Mesenchymal stem cell (in vitro differentiated cells and primary cell): ENCODE data around the gene CRNN. TPM values are rescaled to one million over a fixed set of nuclear protein-coding genes. Genes with fewer than 3 reads are reported as not detected.

Experiments used
- DNase-seq: peaks from one replicate; pipeline ENCODE4 v3.0.0-alpha.2; 2013
- H2AFZ ChIP-seq: one replicate; pipeline ENCODE4 v1.6.1; 2013; ENCODE audit warnings: low read depth, mild to moderate bottlenecking, control low read depth, inconsistent platforms, low read length, moderate library complexity
- H2AK5ac ChIP-seq: 2 replicates; pipeline ENCODE4 v1.6.1; 2013; ENCODE audit warnings: low read length, moderate library complexity, mild to moderate bottlenecking, inconsistent platforms; ENCODE audit not compliant: severe bottlenecking
- H2BK120ac ChIP-seq: one replicate; pipeline ENCODE4 v1.6.1; 2013; ENCODE audit warnings: low read depth, mild to moderate bottlenecking, inconsistent platforms, low read length, moderate library complexity
- H2BK12ac ChIP-seq, 2 experiments: one replicate each; pipeline ENCODE4 v1.6.1; 2013; ENCODE audit warnings: inconsistent platforms in 2 of 2, low read length in 2 of 2, mild to moderate bottlenecking in 2 of 2, moderate library complexity in 2 of 2, control low read depth in 1 of 2
- H2BK15ac ChIP-seq: one replicate; pipeline ENCODE4 v1.6.1; 2013; ENCODE audit warnings: mild to moderate bottlenecking, low read depth, inconsistent platforms; ENCODE audit not compliant: poor library complexity, severe bottlenecking
- H2BK5ac ChIP-seq: 2 replicates; pipeline ENCODE4 v1.6.1; 2013; ENCODE audit warnings: low read depth, mild to moderate bottlenecking, low read length, control low read depth, inconsistent platforms; ENCODE audit not compliant: poor library complexity, severe bottlenecking
- H3K14ac ChIP-seq, 2 experiments: one replicate each; pipeline ENCODE4 v1.6.1; 2013; ENCODE audit warnings: inconsistent platforms in 2 of 2, low read length in 2 of 2, control low read depth in 1 of 2, mild to moderate bottlenecking in 1 of 2, moderate library complexity in 1 of 2
- H3K18ac ChIP-seq, 2 experiments: one replicate each; pipeline ENCODE4 v1.6.1; 2013; ENCODE audit warnings: inconsistent platforms in 2 of 2, low read length in 2 of 2, control low read depth in 1 of 2, low read depth in 1 of 2, mild to moderate bottlenecking in 1 of 2
- H3K23ac ChIP-seq, 2 experiments: one replicate each; pipeline ENCODE4 v1.6.1; 2013; ENCODE audit warnings: inconsistent platforms in 2 of 2, low read length in 2 of 2, mild to moderate bottlenecking in 2 of 2, moderate library complexity in 2 of 2, control low read depth in 1 of 2
- H3K27ac ChIP-seq: 2 replicates; pipeline ENCODE4 v1.5.1; 2013; ENCODE audit warnings: mild to moderate bottlenecking, moderate library complexity, low read length, control low read depth, inconsistent platforms; ENCODE audit not compliant: poor library complexity, severe bottlenecking
- H3K27me3 ChIP-seq, 2 experiments: 2 replicates each; pipeline versions ENCODE4 v1.6.1 to v1.7.0; 2013; ENCODE audit warnings: low read length in 2 of 2, mild to moderate bottlenecking in 2 of 2, moderate library complexity in 2 of 2, control low read depth in 1 of 2, inconsistent platforms in 1 of 2; ENCODE audit not compliant: control insufficient read depth in 1 of 2, insufficient read depth in 1 of 2
- H3K36me3 ChIP-seq, 2 experiments: 2 replicates each; pipeline versions ENCODE4 v1.6.1 to v1.7.0; 2013; ENCODE audit warnings: low read length in 2 of 2, control low read depth in 1 of 2, inconsistent platforms in 1 of 2, low read depth in 1 of 2, mild to moderate bottlenecking in 1 of 2; ENCODE audit not compliant: insufficient read depth in 2 of 2, control insufficient read depth in 1 of 2
- H3K4ac ChIP-seq, 2 experiments: one replicate each; pipeline ENCODE4 v1.6.1; 2013; ENCODE audit warnings: inconsistent platforms in 2 of 2, low read length in 2 of 2, mild to moderate bottlenecking in 2 of 2, moderate library complexity in 2 of 2, control low read depth in 1 of 2, low read depth in 1 of 2
- H3K4me1 ChIP-seq: 2 replicates; pipeline ENCODE4 v1.6.1; 2013; ENCODE audit warnings: low read depth, low read length, control low read depth; ENCODE audit not compliant: control insufficient read depth, insufficient read depth
- H3K4me2 ChIP-seq: 2 replicates; pipeline ENCODE4 v1.6.1; 2013; ENCODE audit warnings: low read length, mild to moderate bottlenecking, inconsistent platforms; ENCODE audit not compliant: poor library complexity, severe bottlenecking
- H3K4me3 ChIP-seq, 2 experiments: 2 replicates each; pipeline versions ENCODE4 v1.5.1 to v1.7.0; 2013; ENCODE audit warnings: low read length in 2 of 2, mild to moderate bottlenecking in 2 of 2, control low read depth in 1 of 2, low read depth in 1 of 2; ENCODE audit not compliant: insufficient read depth in 1 of 2
- H3K79me1 ChIP-seq: replicated peaks from 2 replicates; pipeline ENCODE4 v1.6.1; 2013; ENCODE audit warnings: mild to moderate bottlenecking, control low read depth, low read length, inconsistent platforms; ENCODE audit not compliant: poor library complexity, severe bottlenecking
- H3K9ac ChIP-seq: 2 replicates; pipeline ENCODE4 v1.7.0; 2013; ENCODE audit warnings: mild to moderate bottlenecking, low read length, moderate library complexity
- H3K9me3 ChIP-seq: 2 replicates; pipeline ENCODE4 v1.7.0; 2013; ENCODE audit warnings: mild to moderate bottlenecking, low read length; ENCODE audit not compliant: control insufficient read depth
- H4K8ac ChIP-seq: one replicate; pipeline ENCODE4 v1.6.1; 2013; ENCODE audit warnings: inconsistent platforms, mild to moderate bottlenecking, low read length, moderate library complexity
- H4K91ac ChIP-seq: one replicate; pipeline ENCODE4 v1.6.1; 2013; ENCODE audit warnings: mild to moderate bottlenecking, low read length, inconsistent platforms
- WGBS: methylation state at CpG from one replicate; pipeline ENCODE4 v1.1.7; 2013; ENCODE audit warnings: mixed read lengths; 5-methylcytosine and 5-hydroxymethylcytosine counted together
- polyA plus RNA-seq, 2 experiments: library from polyadenylated mRNA; stranded (reverse); fragments of 200-250 nt; gene quantifications; one replicate each; pipeline ENCODE4 v1.2.3, GENCODE V29; 2013

Gene CRNN
- not detected for polyA plus RNA-seq (2013, experiment 1 of 2)
- not detected for polyA plus RNA-seq (2013, experiment 2 of 2)

DNA sequence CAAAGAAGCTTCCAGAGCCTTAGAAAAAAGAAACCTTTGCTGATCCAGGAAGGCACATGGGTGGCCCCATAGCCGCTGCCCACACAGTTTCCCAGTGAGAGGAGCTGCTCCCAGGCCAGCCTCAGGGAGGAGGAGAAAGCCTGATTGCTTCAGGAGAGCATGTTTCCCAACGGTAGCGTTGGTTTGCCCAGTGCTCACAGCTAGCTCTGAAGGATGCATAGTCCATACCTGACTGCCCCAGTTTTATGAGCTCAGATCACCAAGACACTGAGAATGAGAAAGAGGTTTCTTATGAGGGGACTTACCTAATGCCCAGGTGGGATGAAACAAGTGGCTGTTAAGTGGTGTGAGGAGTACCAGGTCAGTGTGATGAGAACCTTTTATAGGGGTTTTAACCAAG lies at the start of gene CRNN:
Gene CRNN (minus strand): TSS at position 355 of the 400 bp plus-strand sequence. CDS start 2,030 bp downstream, outside the sequence.
- H3K23ac ChIP-seq: no peak within 1 kb of the TSS
- no peak within 1 kb of the TSS for H3K18ac ChIP-seq
- no peak within 1 kb of the TSS for H3K4ac ChIP-seq
- no peak within 1 kb of the TSS for H2AK5ac ChIP-seq
- H2BK15ac ChIP-seq: no peak within 1 kb of the TSS
- no peak within 1 kb of the TSS for H3K14ac ChIP-seq
- H3K9ac ChIP-seq: no peak within 1 kb of the TSS
- no peak within 1 kb of the TSS for H3K27ac ChIP-seq
- H3K79me1 ChIP-seq: no peaks in the 10 kb centered on the region
- DNase-seq: no peak
- peaks cover 0 to 22% of the 10 kb centered on the region in 2 experiments for H3K27me3 ChIP-seq
- H3K36me3 ChIP-seq: no peaks in the 10 kb centered on the region
- H2BK5ac ChIP-seq: no peak within 1 kb of the TSS
- H2AFZ ChIP-seq: no peak within 1 kb of the TSS
- H2BK120ac ChIP-seq: no peak within 1 kb of the TSS
- 68% methylated on average over 3 of the region's 3 CpGs for WGBS
- H3K4me1 ChIP-seq: no peaks in the 10 kb centered on the region
- no peak within 1 kb of the TSS for H3K4me2 ChIP-seq
- no peak within 1 kb of the TSS for H2BK12ac ChIP-seq
- no peaks in the 10 kb centered on the region for H3K9me3 ChIP-seq
- H3K4me3 ChIP-seq: no peak within 1 kb of the TSS
- no peak within 1 kb of the TSS for H4K8ac ChIP-seq
- no peak within 1 kb of the TSS for H4K91ac ChIP-seq

DNA sequence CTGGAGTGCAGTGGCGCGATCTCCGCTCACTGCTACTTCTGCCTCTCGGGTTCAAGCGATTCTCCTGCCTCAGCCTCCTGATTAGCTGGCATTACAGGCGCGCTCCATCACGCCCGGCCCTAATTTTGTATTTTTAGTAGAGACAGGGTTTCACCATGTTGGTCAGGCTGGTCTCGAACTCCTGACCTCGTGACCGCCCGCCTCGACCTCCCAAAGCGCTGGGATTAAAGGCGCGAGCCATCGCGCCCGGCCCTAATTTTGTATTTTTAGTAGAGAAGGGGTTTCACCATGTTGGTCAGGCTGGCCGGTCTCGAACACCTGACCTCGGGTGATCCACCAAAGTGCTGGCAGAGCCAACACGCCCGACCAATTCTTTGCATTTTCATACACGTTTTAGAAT lies 48.6 kb upstream of the CRNN start:
- H3K4me2 ChIP-seq: no peak overlapping the region
- H2BK12ac ChIP-seq: no peak overlapping the region
- H3K18ac ChIP-seq: no peak overlapping the region
- H2BK5ac ChIP-seq: no peak overlapping the region
- no peak overlapping the region for H2AK5ac ChIP-seq
- H3K36me3 ChIP-seq: no peaks in the 10 kb centered on the region
- H3K27ac ChIP-seq: no peak overlapping the region
- no peak overlapping the region for H2AFZ ChIP-seq
- H3K79me1 ChIP-seq: no peaks in the 10 kb centered on the region
- no peak overlapping the region for H4K8ac ChIP-seq
- no peak overlapping the region for H3K4ac ChIP-seq
- H3K4me1 ChIP-seq: peaks cover 1% of the 10 kb centered on the region
- no peak overlapping the region for H3K23ac ChIP-seq
- H3K9ac ChIP-seq: no peak overlapping the region
- H2BK120ac ChIP-seq: no peak overlapping the region
- H3K4me3 ChIP-seq: no peak overlapping the region
- H2BK15ac ChIP-seq: no peak overlapping the region
- no peak for DNase-seq
- 96% methylated on average over 23 of the region's 26 CpGs for WGBS
- no peak overlapping the region for H3K14ac ChIP-seq
- H4K91ac ChIP-seq: no peak overlapping the region
- H3K27me3 ChIP-seq: no peaks in the 10 kb centered on the region
- H3K9me3 ChIP-seq: no peaks in the 10 kb centered on the region

DNA sequence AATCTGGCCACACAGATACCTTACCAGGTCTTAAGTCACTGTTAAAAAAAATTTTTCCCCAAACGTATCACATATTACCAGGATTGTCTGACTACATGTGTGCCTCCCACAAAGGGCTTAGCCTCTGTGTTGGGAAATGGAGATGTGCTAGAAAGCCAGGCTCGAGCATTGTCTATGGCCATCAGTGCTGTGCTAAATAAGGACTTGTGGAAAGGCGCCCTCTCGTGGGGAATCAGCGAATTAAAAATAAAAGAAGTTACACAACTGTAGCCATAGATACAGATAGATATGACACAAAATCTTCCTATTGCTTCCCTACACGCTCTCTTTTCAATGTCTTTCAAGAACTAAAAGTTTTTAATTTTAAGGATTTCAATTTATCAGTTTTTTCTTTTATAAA lies 47.5 kb upstream of the CRNN start:
- no peak overlapping the region for H3K27ac ChIP-seq
- peaks cover 1% of the 10 kb centered on the region for H3K4me1 ChIP-seq
- H3K9me3 ChIP-seq: no peaks in the 10 kb centered on the region
- no peak overlapping the region for H2BK5ac ChIP-seq
- H3K79me1 ChIP-seq: no peaks in the 10 kb centered on the region
- no peak overlapping the region for H2AK5ac ChIP-seq
- H2BK120ac ChIP-seq: no peak overlapping the region
- H3K23ac ChIP-seq: no peak overlapping the region
- DNase-seq: peak; percentile 12
- no peak overlapping the region for H4K8ac ChIP-seq
- H4K91ac ChIP-seq: no peak overlapping the region
- H3K18ac ChIP-seq: no peak overlapping the region
- peaks cover 0 to 3% of the 10 kb centered on the region in 2 experiments for H3K27me3 ChIP-seq
- no peak overlapping the region for H3K4me2 ChIP-seq
- no peak overlapping the region for H2BK15ac ChIP-seq
- no peak overlapping the region for H2BK12ac ChIP-seq
- H3K36me3 ChIP-seq: no peaks in the 10 kb centered on the region
- no peak overlapping the region for H3K4me3 ChIP-seq
- no peak overlapping the region for H2AFZ ChIP-seq
- WGBS: no CpG with 5 or more reads among the region's 6 CpGs
- no peak overlapping the region for H3K9ac ChIP-seq
- H3K14ac ChIP-seq: no peak overlapping the region
- H3K4ac ChIP-seq: no peak overlapping the region

DNA sequence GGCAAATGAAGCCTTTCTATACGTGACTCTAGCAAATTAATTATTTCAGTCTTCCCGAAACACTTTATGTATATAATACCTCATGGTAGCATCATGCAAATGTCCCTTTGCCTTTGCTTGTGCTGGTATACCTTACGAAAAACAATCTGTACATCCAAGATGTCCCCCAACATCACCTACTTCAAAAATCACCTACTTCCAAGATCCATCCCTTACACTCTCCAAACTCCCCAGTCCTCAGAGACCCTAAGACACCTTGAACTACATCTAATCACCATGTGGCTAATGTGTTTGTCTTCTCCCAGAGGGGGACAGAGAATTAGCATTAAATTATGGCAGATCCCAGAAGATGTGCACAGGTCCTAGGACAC lies 46.5 kb upstream of the CRNN start:
- no peak overlapping the region for H2BK120ac ChIP-seq
- H2AK5ac ChIP-seq: no peak overlapping the region
- no peak overlapping the region for H3K18ac ChIP-seq
- H3K4ac ChIP-seq: no peak overlapping the region
- peaks cover 0 to 5% of the 10 kb centered on the region in 2 experiments for H3K27me3 ChIP-seq
- H4K91ac ChIP-seq: no peak overlapping the region
- H3K23ac ChIP-seq: no peak overlapping the region
- no peak overlapping the region for H2BK15ac ChIP-seq
- H3K79me1 ChIP-seq: no peaks in the 10 kb centered on the region
- H2BK12ac ChIP-seq: no peak overlapping the region
- peaks cover 1% of the 10 kb centered on the region for H3K4me1 ChIP-seq
- 78% methylated on average over 3 of the region's 3 CpGs for WGBS
- no peak for DNase-seq
- H3K4me3 ChIP-seq: no peak overlapping the region
- no peak overlapping the region for H3K4me2 ChIP-seq
- no peaks in the 10 kb centered on the region for H3K9me3 ChIP-seq
- no peak overlapping the region for H3K14ac ChIP-seq
- H2AFZ ChIP-seq: no peak overlapping the region
- no peaks in the 10 kb centered on the region for H3K36me3 ChIP-seq
- no peak overlapping the region for H3K9ac ChIP-seq
- no peak overlapping the region for H2BK5ac ChIP-seq
- no peak overlapping the region for H3K27ac ChIP-seq
- no peak overlapping the region for H4K8ac ChIP-seq
